Daoy (cell line): ENCODE measurements around the gene FAM9C. TPM values are rescaled to one million over a fixed set of nuclear protein-coding genes. Genes with fewer than 3 reads are reported as not detected.
"Not testable (repeated sequence)": the region's sequence is repeated elsewhere in the genome, so short reads cannot be mapped to it uniquely, and the experiment has no call there.

ENCODE experiments used
- DNase-seq: peaks from one replicate; pipeline ENCODE4 v3.0.0-alpha.2; 2015; ENCODE audit warnings: low read depth
- total RNA-seq: library from RNA; depleted of rRNA; stranded (reverse); fragments of >200 nt; shearing (Covaris generic); gene quantifications from 2 replicates; pipeline ENCODE4 v1.2.3, GENCODE V29; 2014

FAM9C gene
- total RNA-seq, 1 experiment from 2014 or later = not detected

DNA sequence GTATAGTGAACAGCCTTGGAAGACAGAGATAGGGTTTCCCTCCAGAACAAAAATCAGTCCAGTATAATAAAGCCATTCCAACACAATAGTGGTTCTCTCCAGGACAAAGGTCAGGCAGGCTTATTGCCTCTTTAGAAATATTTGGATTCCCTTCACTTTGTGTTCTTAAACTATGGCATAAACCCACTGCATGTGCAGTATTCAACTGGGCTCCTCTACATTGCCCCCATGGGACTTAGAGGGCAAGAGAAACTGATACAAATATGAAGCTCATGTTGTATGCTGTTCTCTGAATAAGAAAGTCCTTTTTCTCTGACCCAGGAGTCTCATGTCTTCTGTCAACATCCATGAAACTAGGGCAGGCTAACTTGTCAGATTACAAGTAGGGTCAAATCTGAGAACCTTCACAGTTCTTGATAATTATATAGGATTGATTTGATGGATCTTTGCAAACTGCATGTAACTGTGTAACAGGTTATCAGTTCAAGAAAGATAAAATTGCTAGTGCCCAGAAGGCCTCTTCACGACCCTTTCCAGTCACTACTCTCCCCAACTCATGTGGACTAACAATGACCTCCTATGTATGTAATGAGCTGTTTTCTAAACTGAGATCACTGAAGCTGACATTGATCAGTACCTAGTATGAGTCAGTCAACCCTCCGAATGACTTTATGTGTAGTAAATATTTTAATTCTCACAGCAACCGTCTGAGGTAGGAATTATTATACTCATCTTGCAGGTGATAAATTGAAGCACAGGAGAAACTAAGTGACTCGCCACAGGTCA is 31.9 kb upstream of the FAM9C start:
- no peak for DNase-seq

DNA sequence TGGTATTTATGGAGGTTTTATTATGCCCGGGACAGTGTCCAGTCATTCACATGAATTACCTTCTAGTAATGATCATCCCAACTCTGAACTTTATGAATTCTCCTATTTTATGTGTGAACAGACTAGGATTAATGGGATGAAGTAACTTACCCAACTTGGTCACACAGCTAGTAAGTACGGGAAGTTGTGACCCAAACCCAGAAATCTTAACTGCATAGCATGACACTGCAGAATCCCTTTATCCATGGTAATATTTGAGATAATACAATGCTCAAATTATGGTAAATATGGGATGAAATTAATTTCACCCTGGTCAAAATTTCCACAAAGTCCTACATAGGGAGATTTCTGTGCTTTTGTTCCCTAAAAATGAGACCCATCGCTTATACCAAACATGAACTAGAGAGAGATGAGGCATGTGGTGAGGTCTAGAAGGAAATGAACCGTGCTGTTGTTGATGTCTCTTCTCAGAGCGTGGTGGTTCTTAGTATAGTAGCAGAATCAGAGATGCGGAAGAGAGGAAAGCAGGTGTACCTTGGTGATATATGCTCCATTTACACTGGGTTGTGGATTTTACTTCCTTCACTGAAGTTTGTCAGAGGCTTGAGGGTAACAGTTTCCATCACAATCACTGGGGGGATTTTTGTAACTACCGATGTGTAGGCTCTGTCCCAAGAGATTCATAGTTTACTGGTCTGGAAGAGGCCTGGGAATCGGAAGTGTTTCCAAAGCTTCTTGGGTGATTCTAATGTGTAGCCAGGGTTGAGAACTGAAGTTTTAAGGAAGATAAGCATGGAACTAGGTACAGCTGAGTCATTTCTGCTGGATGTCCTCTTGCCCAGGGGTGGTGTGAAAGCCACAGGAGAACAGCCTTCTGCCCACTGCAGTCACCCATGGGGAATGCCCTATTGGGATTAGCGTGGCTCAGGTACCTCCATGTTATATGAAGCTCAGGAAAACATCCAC is 30.2 kb upstream of the FAM9C start:
- no peak for DNase-seq

DNA sequence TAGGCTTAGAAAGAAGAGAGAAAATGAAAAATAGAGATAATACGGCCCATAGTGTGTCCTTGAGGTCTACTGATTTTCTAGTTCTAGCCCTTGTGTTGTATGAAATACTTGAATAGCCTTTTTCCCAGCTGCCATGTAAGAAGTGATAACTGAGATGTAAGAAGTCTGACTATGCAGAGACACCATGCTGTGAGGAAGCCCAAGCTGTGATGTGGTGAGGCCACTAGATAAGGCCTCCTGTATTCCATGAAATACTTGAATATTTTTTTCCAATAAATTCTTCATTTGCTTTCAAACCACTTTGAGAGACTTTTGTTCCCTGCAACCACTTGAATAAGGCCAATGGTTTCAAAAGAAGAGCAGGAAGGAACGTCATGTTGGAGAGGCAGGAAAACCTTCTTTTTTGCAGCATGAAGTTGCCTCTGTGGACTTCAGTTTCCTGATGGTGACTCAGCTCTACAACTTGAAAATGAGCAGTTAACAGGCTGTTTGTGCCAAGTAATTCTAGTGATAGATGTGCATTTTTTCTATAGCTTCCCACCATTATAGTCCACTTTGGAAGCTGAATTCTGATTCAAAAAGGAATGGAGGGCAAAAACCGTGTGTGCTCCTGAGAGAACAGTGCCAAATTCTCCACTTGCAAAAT is 25.5 kb upstream of the FAM9C start:
- DNase-seq = no peak

DNA sequence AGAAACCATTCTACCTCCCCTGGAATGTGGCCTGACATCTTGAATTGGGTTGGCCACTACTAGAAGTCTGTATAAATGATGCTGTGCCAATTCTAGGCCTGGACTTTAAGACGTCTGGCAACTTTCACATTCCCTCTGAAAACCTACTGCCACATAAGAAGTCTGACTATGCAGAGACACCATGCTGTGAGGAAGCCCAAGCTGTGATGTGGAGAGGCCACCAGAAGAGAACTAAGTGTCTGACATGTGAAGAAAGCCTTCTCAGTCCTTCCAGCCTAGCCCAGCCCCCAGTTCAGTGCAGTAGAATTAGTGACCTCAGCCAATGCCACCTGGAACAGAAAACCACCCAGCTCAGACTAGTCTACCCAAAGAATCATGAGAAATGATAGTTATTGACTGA is 24.2 kb upstream of the FAM9C start:
- no peak for DNase-seq

DNA sequence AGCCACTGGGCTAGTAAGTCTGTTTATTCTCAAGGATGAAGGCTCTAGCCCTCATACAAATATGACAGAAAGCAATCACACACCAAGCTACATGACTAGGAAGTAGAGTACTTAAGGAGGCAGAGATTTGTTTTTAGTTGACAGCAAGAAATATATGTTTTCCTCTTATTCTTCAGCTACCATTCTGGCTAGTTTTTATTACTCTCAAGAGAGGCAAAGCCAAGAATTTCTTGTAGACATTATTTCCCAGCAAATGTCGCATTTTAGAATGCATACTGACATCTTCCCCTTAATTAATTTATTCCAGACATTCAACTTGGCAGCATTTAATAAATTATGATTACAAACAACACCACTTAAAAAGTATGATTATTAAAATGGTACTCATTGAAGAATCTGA is 23.4 kb upstream of the FAM9C start:
- DNase-seq = no peak

DNA sequence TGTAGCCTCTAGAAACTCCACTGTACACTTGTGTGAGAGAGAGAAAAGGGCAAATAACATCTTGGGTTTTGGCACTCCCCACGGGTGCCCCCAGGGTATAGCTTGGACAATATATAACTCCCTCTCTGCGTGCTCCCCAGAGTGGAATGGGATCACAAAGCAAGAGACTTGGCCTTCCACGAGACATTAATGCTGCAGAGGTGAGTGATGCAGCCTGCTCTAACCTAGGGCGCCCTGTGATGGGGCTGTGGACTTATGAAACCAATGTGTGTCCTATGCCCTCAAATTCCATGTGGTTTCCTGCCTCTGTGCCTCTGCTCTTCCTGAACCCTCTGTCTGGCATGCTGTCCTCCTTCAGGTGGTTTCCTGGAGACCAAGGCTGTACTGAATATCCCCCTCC is 22.0 kb upstream of the FAM9C start:
- no peak for DNase-seq

DNA sequence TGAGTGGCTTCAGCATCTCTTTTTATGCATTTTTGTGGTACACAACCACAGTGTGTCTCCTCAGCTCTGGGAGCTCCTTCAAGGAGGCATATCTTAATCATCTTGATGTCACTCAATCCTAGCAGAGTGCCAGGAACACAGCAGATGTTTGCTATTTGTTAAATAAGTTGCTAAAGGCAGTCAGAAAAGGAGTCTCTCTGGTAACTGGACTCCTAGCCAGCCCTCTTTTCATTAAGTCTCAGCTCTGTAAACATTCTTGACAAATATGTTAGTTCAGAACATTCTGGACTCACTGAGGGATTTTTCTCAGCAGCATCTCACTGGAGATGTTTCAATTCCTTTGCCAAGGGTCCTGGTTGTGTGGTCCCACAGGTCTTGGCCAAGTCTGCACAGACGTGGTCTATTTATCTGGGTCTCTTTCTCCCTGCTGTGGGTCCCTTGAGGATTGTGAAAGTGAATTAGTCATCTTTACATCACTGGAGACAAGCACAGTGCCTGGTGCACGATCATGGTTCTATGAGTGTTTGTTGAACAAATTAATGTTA is 20.3 kb upstream of the FAM9C start:
- DNase-seq = no peak

DNA sequence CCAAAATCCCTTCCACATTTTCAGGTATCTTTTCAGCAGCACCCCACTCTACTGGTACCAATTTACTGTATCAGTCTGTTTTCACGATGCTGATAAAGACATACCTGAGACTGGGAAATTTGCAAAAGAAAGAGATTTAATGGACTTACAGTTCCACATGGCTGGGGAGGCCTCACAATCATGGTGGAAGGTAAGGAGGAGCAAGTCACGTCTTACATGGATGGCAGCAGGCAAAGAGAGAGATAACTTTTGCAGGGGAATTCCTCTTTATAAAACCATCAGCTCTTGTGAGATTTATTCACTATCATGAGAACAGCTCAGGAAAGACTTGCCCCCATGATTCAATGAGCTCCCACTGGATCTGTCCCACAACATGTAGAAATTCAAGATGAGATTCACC is 18.7 kb upstream of the FAM9C start:
- not testable (repeated sequence) for DNase-seq

DNA sequence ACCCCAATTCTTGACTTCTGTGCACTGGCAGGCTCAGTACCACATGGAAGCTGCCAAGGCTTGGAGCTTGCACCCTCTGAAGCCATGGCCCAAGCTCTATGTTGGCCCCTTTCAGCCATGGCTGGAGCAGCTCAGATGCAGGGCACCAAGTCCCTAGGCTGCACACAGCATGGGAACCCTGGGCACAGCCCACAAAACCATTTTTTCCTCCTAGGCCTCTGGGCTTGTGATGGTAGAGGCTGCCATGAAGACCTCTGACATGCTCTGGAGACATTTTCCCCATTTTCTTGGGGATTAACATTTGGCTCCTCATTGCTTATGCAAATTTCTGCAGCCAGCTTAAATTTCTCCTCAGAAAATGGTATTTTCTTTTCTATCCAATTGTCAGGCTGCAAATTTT is 17.9 kb upstream of the FAM9C start:
- not testable (repeated sequence) for DNase-seq

DNA sequence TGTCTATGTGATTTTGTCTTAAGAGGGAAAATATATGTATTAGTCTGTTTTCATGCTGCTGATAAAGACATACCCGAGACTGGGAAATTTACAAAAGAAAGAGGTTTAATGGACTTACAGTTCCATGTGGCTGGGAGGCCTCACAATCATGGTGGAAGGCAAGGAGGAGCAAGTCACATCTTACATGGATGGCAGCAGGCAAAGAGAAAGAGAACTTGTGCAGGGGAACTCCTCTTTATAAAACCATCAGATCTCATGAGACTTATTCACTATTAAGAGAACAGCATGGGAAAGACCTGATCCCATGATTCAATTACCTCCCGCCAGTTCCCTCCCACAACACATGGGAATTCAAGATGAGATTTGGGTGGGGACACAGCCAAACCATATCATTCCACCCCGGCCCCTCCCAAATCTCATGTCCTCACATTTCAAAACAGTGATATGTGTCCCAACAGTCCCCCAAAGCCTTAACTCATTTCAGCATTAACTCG is 16.8 kb upstream of the FAM9C start:
- not testable (repeated sequence) for DNase-seq

DNA sequence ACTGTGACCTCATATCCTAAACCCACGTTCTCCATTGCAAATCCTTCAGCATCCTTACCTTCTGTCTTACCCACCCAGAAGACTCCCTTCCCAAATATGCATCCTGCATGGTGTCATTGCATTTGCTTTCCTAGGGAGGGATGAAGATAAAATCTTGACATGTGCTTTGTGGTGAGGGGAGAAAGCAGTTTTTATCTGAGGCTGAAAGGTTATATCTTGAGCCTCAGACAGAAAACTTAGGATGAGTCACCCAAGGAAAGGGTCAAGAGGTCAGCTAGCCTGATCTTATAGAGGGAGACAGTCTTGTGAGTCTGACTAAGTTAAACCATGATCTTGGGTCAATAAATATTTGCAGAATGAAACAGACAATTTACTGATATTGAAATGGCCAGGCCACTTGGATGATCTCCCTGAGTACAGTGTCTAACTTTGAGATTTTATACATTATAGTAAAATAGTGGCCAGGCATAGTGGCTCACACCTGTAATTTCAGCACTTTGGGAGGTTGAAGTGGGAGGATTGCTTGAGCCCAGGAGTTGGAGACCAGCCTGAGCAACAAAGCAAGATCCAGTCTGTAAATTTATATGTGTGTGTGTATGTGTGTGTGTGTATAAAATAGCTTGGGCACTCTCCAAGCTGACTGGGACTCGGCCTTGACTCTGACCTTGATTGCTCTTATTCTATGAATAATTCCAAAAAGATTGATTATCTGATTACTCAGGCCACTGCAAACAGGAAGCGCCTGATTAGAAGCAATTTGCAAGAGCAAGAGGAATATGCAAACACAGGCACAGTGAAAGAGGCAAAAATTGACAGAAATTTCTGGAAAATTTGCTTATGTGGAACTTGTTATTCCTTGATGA is 15.4 kb upstream of the FAM9C start:
- peak; percentile 26 for DNase-seq

DNA sequence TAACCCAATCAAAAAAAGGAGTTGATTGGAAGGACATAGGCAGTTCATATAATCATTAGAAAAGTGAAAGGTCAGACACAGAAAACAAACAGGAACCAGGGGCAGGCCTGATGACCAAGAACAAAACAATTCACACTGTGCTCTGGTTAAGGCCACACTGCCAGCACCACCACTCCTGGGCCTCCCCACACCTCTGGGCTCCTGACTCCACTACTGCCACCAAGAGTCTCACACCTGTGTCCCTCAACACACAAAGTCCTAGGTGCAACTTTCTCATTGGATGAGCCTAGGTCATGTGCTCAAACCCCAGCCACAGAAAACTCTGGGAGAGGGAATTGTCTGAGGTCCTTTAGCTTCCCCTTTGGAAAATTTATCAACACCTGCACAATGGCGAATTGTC is 11.1 kb upstream of the FAM9C start:
- DNase-seq = no peak

DNA sequence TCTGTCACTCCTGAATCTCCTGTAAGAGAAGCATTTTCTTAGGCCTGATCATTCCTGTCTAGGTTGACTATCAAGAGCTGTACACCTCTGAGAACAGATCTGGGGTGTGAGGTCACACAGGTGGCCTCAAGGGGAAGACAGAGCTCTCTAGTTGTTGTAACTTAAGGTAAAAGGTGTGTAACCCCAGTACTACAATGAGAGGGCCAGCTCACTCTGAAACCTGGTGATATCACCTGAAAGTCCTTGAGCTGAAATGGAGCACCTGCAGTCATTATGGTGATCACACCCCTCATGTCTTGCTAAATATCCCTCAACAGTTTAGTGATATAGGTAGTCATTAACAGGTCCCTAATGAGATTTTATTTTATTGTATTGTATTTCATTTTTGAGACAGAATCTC is 8.8 kb upstream of the FAM9C start:
- DNase-seq = no peak

DNA sequence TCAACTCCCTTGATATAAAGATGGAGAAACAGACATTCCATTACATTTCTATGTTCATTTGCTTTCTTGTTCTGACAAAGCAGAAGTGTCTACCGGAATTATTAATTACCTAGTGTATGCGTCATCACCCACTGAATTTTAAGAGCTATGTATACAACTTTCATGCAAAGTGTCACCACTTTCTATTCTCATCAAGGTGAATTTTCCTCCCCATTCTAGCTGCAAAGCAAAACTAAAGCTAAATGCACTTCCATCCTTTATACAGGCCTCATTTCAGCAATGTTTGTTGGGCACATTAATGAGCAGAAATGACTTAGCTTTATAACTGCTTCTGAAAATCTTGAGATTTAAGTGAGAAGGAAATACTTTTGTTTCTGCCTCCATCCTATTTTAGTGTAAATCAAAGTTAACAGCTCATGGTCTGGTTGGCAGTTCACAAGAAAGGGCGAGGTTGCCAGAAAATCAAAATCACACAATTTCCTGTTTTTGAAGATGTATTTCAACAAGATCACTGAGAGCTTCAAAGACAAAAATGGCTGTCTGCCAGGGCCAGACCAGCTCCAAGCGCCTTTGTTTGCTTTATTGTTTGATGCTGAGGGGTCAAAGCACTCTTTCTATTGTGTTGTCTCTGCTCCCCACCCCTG is 7.2 kb upstream of the FAM9C start:
- DNase-seq = no peak

DNA sequence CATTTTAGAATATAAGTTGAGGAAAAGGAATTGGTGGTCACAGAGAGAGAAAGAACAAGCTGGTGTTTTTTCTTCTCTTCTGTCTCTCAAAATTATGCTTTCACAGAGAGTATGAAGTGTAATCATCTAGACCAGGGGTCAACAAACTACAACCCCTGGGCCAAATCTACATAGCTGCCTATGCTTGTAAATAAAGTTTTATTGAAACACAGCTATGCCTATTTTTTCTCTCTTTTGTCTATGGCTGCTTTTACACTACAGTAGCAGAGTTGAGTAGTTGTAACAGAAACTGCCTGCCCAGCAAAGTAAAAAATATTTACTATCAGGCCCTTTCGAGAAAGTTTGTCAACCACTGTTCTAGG is 6.7 kb upstream of the FAM9C start:
- DNase-seq = no peak

DNA sequence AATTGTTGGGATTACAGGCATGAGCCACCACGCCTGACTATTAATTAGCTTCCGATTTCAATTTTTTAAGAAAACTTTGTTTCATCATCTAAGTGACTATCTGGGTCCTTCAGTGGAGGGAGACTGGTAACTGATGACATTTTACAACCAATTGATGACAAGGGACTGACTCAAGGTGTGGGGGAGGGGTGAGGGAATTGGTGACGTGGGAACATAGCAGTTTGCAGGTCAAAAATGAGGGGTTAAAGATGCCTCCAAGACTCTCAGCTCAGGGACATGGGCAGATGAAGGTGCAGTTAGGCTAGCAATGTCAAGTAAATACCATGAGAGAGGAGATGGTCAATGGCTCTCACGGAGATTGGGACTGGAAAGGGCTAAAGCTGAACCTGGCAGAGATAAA is 5.7 kb upstream of the FAM9C start:
- DNase-seq = no peak

DNA sequence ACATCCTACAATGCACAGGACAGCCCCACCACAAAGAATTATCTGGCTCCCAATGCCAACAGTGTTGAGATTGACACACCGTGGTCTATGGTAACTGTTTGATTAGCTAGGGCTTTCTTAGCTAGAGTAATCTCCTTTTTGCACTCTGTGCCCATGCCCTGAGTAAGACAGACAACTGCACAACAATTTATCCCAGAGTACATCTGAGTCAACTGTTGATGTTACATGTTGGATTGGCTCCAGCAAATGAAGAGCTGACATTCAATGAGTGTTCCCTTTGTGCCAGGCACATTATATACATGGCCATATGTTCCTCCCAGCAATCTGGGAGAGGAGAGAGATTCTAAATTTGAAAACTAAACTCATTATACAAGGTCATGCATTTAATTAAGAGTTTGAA is 3.9 kb upstream of the FAM9C start:
- DNase-seq = no peak

DNA sequence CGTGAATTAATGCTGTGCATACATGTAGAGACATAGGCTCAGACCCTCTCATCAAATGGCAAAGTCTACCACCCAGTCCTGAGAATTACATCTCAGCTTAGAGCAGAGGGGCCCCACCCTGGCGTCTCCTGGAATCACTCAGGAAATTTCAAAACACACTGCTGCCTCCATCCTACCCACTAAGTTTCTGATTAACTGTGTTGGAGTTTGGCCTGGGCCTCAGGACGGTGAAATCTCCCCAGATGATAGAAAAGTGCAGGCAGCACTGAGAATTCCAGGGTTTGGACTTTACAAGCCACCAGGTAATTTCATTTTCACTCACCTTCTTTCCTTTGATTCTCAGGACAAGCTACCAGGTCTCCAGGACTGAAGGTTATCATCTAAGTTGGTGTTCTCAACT is 3.3 kb upstream of the FAM9C start:
- no peak for DNase-seq

DNA sequence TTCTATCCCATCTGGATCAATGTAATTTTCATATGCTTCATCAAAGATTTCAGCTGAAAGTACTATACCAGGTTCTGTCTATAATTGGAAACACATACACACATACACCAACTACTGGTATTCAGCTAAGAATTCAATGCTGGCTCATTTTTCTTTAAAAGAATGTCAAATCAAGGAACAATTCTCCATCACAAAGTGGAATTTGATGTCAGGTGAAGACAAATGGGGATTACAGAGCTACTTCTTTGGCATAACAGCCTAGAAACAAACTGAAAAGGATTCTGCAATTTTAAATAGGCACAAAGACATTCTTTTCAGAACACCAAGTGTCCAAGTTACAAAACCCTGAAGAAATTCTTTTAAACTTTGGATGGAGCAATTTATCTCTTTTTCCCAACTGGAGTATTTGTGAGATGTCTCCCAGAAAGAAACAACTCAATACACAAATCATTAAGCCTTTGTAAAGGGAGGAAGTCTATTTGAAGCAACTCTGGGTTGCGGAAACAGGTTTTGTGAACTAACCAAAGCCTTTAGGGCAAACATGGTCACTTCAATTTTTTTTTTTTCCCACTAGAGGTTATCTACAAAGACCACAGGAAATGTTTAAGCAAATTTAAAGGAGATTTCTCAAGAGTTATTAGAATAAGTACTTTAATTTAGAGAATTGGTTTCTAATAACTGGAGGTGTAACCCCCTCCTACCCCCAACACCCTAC is 1.9 kb upstream of the FAM9C start:
- DNase-seq = no peak

DNA sequence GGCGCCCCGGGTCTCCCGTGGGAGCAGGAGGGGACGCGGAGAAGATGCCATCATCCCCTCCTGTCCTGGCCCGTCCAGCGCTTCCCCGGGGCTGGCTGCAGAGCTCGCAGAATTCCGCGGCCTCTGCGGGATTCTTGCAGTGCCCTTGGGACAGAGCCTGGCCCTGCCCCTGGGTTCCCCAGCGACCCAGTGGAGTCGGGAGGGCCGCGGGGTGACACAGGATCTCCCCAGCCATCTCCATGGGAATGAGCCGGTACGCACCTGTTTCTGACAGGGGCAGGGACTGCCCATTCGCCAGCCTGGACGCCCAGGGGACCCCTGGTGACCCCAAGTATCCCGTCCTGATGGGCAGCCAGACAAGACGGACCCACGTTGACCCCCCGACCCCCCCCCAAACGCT is 482 bp downstream of the FAM9C start:
- no peak for DNase-seq
